ENCODE measurements around the gene TGM4.
A peak's percentile ranks its signal among the peaks of the same experiment; 100 is the strongest.
"Not testable (repeated sequence)": the region's sequence is repeated elsewhere in the genome, so short reads cannot be mapped to it uniquely, and the experiment has no call there.

The TGM4 gene

DNA sequence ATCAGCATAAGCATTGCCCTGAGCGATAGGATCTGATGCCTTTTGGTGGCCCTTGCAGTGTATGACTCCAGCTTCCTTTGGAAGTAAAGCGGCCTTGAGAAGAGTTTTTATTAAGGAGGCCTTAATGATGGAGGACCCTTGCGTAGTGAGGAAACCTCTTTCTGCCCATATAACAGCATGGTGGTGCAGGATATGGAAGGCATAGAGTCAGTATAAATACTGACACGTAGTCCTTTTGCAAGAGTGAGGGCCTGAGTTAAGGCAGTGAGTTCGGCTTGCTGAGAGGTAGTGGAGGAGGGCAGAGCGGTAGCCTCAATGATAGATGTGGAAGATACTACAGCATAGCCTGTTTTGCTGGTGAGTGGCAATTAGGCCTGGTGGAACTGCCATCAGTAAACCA is 17.7 kb upstream of the TGM4 start:
- H3K9me3 ChIP-seq (ENCODE audit: control insufficient read depth, insufficient read depth, low read depth, low read length), result not testable (repeated sequence)

DNA sequence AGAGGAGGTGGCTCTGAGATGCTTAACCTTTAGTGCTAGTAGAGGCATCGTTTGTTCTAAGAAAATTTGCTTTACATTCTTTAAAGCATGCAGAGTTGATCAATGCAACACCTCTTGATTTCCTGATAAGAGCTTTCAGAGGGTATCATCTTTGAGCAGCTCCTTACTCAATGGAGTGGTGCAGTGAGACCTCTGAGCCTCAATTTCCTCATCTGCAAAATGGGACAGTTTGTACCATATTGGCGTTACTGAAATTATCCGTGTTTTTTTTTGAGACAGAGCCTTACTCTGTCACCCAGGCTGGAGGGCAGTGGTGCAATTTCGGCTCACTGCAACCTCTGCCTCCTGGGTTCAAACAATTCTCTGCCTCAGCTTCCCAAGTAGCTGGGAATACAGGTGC is 14.3 kb upstream of the TGM4 start:
- H3K4me3 ChIP-seq (ENCODE audit: low read depth, low read length), result no peak overlapping the region
- no peak overlapping the region for H3K27ac ChIP-seq (ENCODE audit: low read depth, low read length)
- H3K9ac ChIP-seq (ENCODE audit: low read length), result no peak overlapping the region
- H3K4me1 ChIP-seq (ENCODE audit: control insufficient read depth, insufficient read depth, low read length), result peaks cover 5% of the 10 kb centered on the region
- no peaks in the 10 kb centered on the region for H3K27me3 ChIP-seq (ENCODE audit: control insufficient read depth, insufficient read depth, low read length)
- H3K9me3 ChIP-seq (ENCODE audit: control insufficient read depth, insufficient read depth, low read depth, low read length), result no peaks in the 10 kb centered on the region; the same call in 1 of the 2 replicates
- H3K36me3 ChIP-seq (ENCODE audit: control insufficient read depth, insufficient read depth, low read length), result peaks cover 7% of the 10 kb centered on the region

More for the DNA sequence above, 17.7 kb upstream of the TGM4 start:
- not testable (repeated sequence) for H3K4me3 ChIP-seq (ENCODE audit: low read depth, low read length); H3K27me3 ChIP-seq (ENCODE audit: control insufficient read depth, insufficient read depth, low read length); H3K27ac ChIP-seq (ENCODE audit: low read depth, low read length); H3K9ac ChIP-seq (ENCODE audit: low read length); H3K4me1 ChIP-seq (ENCODE audit: control insufficient read depth, insufficient read depth, low read length)
- peaks cover 31% of the 10 kb centered on the region for H3K36me3 ChIP-seq (ENCODE audit: control insufficient read depth, insufficient read depth, low read length)

DNA sequence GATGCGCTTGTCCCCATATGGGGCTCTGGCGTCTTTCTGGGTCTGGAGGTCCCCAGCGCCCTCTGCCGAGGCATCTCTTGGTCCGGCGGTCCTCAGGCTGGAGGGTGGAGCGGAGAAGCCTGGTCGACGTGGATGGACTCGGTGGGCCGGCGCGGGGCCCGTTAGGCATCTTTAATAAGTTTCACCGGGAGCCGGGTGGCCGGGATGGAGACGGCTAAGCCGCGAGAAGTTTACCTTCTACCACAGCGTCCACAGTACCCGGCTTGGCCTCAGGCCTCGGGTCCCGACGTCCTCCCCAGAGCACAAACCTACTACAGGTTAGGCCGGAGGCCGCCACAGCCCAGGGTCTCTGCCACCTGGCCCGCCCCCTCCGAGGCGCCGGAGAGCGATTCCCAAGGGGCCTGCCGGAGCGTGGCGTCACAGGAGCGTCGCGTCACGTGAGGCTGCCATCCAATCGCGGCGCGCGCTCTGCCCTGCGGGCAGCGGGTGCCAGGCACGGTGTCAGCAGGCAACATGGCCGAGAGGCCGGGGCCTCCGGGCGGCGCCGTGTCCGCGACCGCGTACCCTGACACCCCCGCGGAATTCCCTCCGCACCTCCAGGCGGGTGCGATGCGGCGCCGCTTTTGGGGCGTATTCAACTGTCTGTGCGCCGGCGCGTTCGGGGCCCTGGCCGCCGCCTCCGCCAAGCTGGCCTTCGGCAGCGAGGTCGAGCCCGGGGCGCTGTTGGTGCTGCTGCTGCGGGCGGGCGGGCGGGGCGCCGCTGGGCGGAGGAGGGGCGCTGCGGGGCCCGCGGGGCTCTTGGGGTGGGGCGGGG is 12.8 kb upstream of the TGM4 start, which contains the start of gene TMEM42:
TMEM42 (plus strand) TSS at position 501 of the 814 bp plus-strand sequence; CDS start at position 514, 13 bp downstream.
- H3K9ac ChIP-seq (ENCODE audit: low read length), result peak within 1 kb of the TSS; percentile 84
- peak within 1 kb of the TSS; percentile 56 for H3K4me3 ChIP-seq (ENCODE audit: low read depth, low read length)
- peaks cover 5% of the 10 kb centered on the region for H3K4me1 ChIP-seq (ENCODE audit: control insufficient read depth, insufficient read depth, low read length)
- peaks cover 13% of the 10 kb centered on the region for H3K36me3 ChIP-seq (ENCODE audit: control insufficient read depth, insufficient read depth, low read length)
- H3K27ac ChIP-seq (ENCODE audit: low read depth, low read length), result peak within 1 kb of the TSS; percentile 38; the same call in 1 of the 2 replicates
- no peaks in the 10 kb centered on the region for H3K9me3 ChIP-seq (ENCODE audit: control insufficient read depth, insufficient read depth, low read depth, low read length)
- H3K27me3 ChIP-seq (ENCODE audit: control insufficient read depth, insufficient read depth, low read length), result no peaks in the 10 kb centered on the region

DNA sequence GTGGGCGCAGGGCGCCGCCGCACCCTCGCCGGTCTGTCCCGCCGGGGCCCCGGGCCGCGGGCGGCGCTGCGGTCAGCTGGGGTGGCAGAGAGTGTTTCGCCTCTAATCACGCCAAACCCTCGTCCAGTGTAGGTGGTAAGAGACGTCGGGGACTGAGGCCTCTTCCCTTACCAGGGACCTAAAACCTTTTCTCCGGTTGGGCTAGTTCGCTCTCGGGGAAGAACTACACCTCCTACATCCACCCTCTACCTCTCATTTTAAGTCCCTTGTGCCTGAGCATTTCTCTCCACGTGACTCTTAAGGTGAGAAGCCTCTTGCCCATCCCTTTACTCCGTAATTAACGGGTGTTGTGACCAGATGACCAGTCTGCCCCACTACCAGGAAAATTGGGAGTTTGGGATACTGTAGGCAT is 12.2 kb upstream of the TGM4 start:
- Histone ChIP-seq H3K4me3 (ENCODE audit: low read depth, low read length) (peak overlapping the region; percentile 56), H3K9me3 (ENCODE audit: control insufficient read depth, insufficient read depth, low read depth, low read length) (no peaks in the 10 kb centered on the region), H3K36me3 (ENCODE audit: control insufficient read depth, insufficient read depth, low read length) (peaks cover 16% of the 10 kb centered on the region), H3K4me1 (ENCODE audit: control insufficient read depth, insufficient read depth, low read length) (peaks cover 5% of the 10 kb centered on the region), H3K9ac (ENCODE audit: low read length) (peak overlapping the region; percentile 74), H3K27me3 (ENCODE audit: control insufficient read depth, insufficient read depth, low read length) (no peaks in the 10 kb centered on the region), H3K27ac (ENCODE audit: low read depth, low read length) (no peak overlapping the region)

DNA sequence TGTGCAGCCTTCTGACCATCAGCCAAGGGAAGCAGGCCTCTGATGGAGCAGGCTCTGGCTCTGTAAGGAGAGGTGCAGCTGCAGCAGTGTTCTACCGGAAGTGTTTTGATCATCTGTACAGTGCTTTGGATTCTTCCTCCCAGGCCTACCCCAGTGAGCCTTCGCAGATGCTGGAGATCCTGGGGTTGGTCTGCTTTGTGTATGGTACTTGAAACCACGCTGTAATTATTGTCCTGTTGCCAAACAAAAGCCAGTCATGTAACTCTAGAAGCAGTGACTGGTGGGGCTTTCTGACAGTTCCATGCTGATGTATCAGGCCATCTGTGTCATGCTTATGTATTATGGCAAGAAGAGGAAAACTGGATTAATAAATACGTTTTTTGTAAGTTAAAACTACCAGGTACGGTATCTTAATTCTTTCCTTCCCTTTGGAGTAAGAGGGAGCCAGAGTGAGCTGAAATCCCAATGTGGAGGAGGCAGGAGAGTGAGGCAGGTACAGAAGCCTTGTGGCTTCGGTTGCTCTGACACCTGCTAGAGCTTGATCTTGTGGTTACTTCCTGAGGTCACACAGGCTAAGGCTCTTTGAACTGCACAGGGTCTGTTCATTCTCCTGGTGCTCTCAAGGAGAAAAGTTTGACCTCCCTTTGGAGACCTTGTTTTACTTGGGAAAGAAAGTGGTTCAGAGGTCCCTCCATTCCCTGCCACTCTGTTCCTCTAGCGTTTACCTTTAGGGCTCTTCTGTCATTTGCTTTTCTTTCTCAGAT is 9.0 kb upstream of the TGM4 start:
- H3K9me3 ChIP-seq (ENCODE audit: control insufficient read depth, insufficient read depth, low read depth, low read length), result no peaks in the 10 kb centered on the region; the same call in 1 of the 2 replicates
- no peak overlapping the region for H3K4me3 ChIP-seq (ENCODE audit: low read depth, low read length)
- no peak overlapping the region for H3K9ac ChIP-seq (ENCODE audit: low read length)
- H3K36me3 ChIP-seq (ENCODE audit: control insufficient read depth, insufficient read depth, low read length), result peaks cover 16% of the 10 kb centered on the region
- peaks cover 5% of the 10 kb centered on the region for H3K4me1 ChIP-seq (ENCODE audit: control insufficient read depth, insufficient read depth, low read length)
- H3K27me3 ChIP-seq (ENCODE audit: control insufficient read depth, insufficient read depth, low read length), result no peaks in the 10 kb centered on the region
- H3K27ac ChIP-seq (ENCODE audit: low read depth, low read length), result no peak overlapping the region

DNA sequence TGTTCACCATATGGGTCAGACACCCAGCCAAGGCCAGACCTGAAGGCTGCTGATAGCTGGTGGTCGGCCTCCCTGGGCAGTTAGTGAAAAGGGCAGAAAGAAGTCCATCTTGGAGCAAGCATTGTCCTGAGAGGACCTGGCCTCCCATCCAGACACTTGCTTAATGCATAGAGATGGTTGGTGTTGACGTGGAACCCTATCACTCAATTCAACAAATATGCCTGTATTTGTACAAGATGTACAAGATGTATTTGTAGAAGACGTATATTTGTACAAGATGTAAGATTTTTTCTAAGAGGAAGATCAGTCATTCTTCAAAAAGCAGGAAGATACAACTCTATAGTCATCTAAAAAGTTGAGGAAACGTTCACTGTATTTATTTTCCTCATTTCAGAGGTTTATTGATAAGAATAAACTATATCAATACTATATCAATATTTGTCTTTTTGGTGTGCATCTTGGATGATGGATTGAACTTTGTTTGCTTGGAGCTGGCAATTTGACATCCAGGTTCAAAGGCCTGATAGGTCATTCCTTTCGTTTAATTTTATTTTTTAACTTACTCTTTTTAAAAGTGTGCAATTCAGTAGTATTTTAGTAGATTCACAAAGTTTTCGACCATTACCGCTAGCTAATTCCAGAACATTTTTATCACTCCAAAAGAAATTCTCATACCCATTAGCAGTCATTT is 6.8 kb upstream of the TGM4 start:
- Histone ChIP-seq H3K27ac (ENCODE audit: low read depth, low read length) (no peak overlapping the region), H3K4me3 (ENCODE audit: low read depth, low read length) (no peak overlapping the region)

DNA sequence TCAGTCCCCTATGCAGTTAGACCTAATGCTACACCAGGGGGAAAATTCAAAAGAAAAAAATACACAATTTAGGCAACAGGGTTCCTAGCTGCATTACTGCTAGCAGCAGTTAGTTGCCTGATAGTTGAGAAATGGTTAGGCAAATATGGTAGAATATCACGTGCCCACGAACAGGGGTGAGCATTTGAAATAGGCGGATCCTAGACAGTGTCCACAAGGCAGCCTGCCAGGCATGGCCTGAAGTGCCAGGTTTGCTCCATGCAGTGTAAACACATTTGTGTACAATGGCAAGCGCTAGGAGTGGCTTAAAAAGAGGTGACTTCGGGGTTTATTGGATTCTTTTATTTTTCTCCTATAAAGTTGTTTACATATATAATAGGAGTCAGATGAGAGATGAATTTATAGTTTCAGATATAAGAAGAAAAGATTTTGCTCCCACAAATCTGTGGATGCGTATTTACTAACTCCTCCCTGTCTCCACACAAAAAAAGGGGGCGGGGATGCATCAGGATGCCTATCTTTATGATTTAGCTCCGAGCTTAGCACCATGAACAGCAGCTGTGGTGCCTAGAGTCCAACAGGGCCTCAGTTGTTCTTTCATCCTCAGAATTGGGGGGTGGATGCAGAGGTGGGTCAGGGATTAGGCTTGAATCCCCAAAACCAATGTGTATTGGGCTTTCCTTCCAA is 3.9 kb upstream of the TGM4 start:
- Histone ChIP-seq H3K27me3 (ENCODE audit: control insufficient read depth, insufficient read depth, low read length) (no peaks in the 10 kb centered on the region), H3K9ac (ENCODE audit: low read length) (no peak overlapping the region), H3K4me3 (ENCODE audit: low read depth, low read length) (no peak overlapping the region), H3K27ac (ENCODE audit: low read depth, low read length) (no peak overlapping the region), H3K4me1 (ENCODE audit: control insufficient read depth, insufficient read depth, low read length) (no peaks in the 10 kb centered on the region), H3K36me3 (ENCODE audit: control insufficient read depth, insufficient read depth, low read length) (peaks cover 5% of the 10 kb centered on the region; the same call in 1 of the 2 replicates), H3K9me3 (ENCODE audit: control insufficient read depth, insufficient read depth, low read depth, low read length) (no peaks in the 10 kb centered on the region; the same call in 1 of the 2 replicates)

More for the DNA sequence above, 6.8 kb upstream of the TGM4 start:
- Histone ChIP-seq H3K36me3 (ENCODE audit: control insufficient read depth, insufficient read depth, low read length) (peaks cover 16% of the 10 kb centered on the region), H3K9me3 (ENCODE audit: control insufficient read depth, insufficient read depth, low read depth, low read length) (no peaks in the 10 kb centered on the region; the same call in 1 of the 2 replicates), H3K27me3 (ENCODE audit: control insufficient read depth, insufficient read depth, low read length) (no peaks in the 10 kb centered on the region), H3K9ac (ENCODE audit: low read length) (no peak overlapping the region), H3K4me1 (ENCODE audit: control insufficient read depth, insufficient read depth, low read length) (peaks cover 3% of the 10 kb centered on the region)

DNA sequence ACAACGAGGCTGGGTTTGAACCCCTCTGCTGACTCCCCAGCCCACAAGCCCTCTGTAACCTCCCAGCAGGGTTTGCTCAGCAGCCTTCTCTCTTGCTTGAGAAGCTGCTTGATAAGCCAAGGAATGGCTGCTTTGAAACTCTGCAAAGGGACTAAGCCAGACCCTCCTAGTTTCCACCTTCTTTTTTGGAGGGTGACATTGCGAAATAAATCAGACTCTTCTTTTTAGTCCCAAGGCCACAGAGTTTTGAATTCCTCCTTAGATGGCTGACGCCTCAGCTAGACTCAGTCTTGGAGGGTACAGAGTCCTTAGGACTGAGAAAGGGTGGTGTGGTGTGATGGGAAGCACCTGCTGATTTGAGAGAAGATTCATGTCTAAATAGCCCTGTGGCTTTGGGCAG is 1.2 kb downstream of the TGM4 start:
- H3K9me3 ChIP-seq (ENCODE audit: control insufficient read depth, insufficient read depth, low read depth, low read length), result no peaks in the 10 kb centered on the region
- H3K36me3 ChIP-seq (ENCODE audit: control insufficient read depth, insufficient read depth, low read length), result no peaks in the 10 kb centered on the region
- no peak overlapping the region for H3K9ac ChIP-seq (ENCODE audit: low read length)
- no peak overlapping the region for H3K4me3 ChIP-seq (ENCODE audit: low read depth, low read length)
- no peak overlapping the region for H3K27ac ChIP-seq (ENCODE audit: low read depth, low read length)
- no peaks in the 10 kb centered on the region for H3K27me3 ChIP-seq (ENCODE audit: control insufficient read depth, insufficient read depth, low read length)
- H3K4me1 ChIP-seq (ENCODE audit: control insufficient read depth, insufficient read depth, low read length), result no peaks in the 10 kb centered on the region

DNA sequence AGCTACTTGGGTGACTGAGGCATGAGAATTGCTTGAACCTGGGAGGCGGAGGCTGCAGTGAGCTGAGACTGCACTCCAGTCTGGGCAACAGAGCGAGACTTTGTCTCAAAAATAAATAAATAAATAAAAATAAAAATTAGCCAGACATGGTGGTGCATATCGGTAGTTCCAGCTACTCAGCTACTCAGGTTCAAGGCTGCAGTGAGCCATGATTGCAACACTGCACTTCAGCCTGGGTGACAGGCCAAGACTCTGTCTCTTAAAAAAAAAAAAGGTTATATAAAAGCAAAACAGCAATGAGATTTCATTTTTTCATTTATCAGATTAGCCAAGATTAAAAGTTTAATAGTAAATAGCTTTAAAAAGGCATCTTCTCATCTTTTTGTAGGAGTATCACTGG is 2.9 kb downstream of the TGM4 start:
- no peaks in the 10 kb centered on the region for H3K36me3 ChIP-seq (ENCODE audit: control insufficient read depth, insufficient read depth, low read length)
- no peak overlapping the region for H3K27ac ChIP-seq (ENCODE audit: low read depth, low read length)
- H3K4me1 ChIP-seq (ENCODE audit: control insufficient read depth, insufficient read depth, low read length), result no peaks in the 10 kb centered on the region
- H3K9me3 ChIP-seq (ENCODE audit: control insufficient read depth, insufficient read depth, low read depth, low read length), result no peaks in the 10 kb centered on the region
- no peak overlapping the region for H3K9ac ChIP-seq (ENCODE audit: low read length)
- H3K27me3 ChIP-seq (ENCODE audit: control insufficient read depth, insufficient read depth, low read length), result no peaks in the 10 kb centered on the region
- no peak overlapping the region for H3K4me3 ChIP-seq (ENCODE audit: low read depth, low read length)

DNA sequence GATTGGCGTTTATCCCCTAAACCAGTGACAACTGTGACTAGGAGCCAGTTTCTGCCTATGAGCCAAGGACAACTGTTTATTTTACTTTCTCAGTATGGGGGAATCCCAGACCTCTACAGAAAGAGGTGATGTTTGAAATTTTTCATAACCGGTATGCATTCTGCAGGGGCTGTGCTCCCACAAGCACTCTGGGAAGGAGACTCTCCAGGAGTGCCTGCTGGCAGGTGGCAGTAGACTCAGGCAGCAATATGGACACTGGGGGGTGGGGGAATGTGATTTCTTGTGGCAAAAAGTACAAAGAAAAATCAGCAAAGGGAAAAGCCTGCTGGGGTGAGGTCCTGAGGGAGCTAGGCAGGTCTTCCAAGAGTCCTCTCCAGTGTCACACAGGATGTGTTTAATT is 5.9 kb downstream of the TGM4 start:
- Histone ChIP-seq H3K36me3 (ENCODE audit: control insufficient read depth, insufficient read depth, low read length) (no peaks in the 10 kb centered on the region), H3K9me3 (ENCODE audit: control insufficient read depth, insufficient read depth, low read depth, low read length) (peaks cover 11% of the 10 kb centered on the region), H3K27me3 (ENCODE audit: control insufficient read depth, insufficient read depth, low read length) (no peaks in the 10 kb centered on the region), H3K9ac (ENCODE audit: low read length) (no peak overlapping the region), H3K4me1 (ENCODE audit: control insufficient read depth, insufficient read depth, low read length) (peaks cover 17% of the 10 kb centered on the region; the same call in 1 of the 2 replicates), H3K4me3 (ENCODE audit: low read depth, low read length) (no peak overlapping the region), H3K27ac (ENCODE audit: low read depth, low read length) (no peak overlapping the region)
